G401.6 (cell line): Measurements from ENCODE around the gene NRL.
"Not testable (repeated sequence)": the region's sequence is repeated elsewhere in the genome, so short reads cannot be mapped to it uniquely, and the experiment has no call there.

ENCODE experiments used
- FAIRE-seq: peaks from 2 replicates; lab custom pipeline; 2012; peaks lifted over from hg19 to GRCh38; lab: Jason Lieb, UNC

Gene NRL

GRCh38 chr14:24123424-24124417 is 9.0 kb upstream of the NRL start:
- FAIRE-seq: no peak

DNA sequence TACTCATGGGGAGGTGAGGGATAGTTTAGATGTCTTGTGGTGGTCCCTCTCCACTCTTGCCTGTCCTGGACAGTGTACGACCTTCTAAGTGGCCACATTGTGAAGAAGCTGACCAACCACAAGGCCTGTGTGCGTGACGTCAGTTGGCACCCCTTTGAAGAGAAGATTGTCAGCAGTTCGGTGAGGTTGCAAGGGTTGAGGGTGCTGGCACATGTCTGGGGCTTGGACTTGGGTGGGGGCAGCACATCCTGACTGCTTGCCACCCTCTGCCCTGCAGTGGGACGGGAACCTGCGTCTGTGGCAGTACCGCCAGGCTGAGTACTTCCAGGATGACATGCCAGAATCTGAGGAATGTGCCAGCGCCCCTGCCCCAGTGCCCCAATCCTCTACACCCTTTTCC is 8.1 kb upstream of the NRL start:
- no peak for FAIRE-seq

- no peak for FAIRE-seq
These were observed 7.7 kb upstream of the NRL start for GRCh38 chr14:24122416-24122815.

DNA sequence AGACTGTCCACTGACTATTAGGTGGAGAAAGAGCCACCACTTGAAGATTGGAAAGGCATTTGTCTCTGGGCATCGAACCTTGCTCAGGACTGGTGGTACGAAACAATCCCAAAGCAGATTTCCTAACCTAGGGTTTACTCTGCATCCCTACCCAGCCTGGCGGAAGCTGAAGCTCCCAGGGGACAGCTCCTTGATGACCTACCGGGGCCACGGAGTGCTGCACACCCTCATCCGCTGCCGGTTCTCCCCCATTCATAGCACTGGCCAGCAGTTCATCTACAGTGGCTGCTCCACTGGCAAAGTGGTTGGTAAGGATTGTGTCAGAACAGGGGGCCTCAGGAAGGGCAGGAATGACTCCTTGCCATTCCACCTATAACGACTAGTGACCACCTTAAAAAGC is 6.5 kb upstream of the NRL start:
- FAIRE-seq: no peak

- FAIRE-seq: no peak
These were observed 4.9 kb upstream of the NRL start for GRCh38 chr14:24119691-24120090.

DNA sequence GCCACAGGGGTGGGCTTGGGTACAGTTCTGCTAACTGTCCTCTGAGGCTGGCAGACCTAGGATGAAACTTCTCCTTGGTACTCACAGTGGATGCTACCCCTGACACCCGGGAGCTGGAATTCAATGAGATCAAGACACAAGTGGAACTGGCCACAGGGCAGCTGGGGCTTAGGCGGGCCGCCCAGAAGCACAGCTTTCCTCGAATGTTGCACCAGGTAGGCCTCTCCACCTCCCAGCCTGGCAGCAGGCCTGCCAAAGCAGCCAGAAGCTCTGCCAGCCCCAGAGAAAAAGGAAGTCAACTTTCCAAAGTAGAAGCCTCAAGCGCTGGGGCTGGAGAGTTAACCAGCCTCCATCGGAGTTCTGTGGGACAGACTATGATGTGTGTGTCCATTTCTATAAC is 2.4 kb upstream of the NRL start:
- no peak for FAIRE-seq

DNA sequence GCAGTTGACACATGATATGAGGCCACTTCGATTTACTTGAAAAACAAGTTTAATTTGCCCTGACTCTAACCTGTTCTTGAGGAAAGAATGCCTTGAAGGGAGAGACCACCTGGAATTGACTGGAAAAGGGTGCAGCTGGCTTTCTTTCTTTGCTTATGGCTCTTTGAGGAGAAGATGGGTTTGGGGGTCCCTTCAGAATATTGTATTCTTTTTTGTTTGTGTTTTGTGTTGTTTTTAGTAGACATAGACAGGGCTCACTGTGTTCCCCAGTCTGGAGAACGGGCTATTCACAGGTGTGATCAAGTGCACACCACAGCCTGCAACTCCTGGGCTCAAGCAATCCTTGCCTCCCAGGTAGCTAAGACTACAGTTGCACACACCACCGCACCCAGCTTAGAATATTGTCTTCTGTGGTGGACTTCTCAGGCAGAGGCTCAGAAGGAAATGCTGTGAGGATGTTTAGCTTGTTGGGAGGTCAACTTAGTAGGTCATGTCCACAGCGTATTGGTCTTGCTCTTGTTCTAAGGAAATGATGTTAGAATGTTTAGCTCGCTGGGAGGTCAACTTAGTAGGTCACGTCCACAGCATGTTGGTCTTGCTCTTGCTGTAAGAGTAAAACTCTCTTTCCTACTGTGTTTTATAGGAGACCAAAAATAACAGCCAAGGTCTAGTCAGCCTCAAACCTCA is 1.5 kb upstream of the NRL start:
- FAIRE-seq: no peak

GRCh38 chr14:24115422-24116127 is 826 bp upstream of the NRL start:
- FAIRE-seq: no peak

DNA sequence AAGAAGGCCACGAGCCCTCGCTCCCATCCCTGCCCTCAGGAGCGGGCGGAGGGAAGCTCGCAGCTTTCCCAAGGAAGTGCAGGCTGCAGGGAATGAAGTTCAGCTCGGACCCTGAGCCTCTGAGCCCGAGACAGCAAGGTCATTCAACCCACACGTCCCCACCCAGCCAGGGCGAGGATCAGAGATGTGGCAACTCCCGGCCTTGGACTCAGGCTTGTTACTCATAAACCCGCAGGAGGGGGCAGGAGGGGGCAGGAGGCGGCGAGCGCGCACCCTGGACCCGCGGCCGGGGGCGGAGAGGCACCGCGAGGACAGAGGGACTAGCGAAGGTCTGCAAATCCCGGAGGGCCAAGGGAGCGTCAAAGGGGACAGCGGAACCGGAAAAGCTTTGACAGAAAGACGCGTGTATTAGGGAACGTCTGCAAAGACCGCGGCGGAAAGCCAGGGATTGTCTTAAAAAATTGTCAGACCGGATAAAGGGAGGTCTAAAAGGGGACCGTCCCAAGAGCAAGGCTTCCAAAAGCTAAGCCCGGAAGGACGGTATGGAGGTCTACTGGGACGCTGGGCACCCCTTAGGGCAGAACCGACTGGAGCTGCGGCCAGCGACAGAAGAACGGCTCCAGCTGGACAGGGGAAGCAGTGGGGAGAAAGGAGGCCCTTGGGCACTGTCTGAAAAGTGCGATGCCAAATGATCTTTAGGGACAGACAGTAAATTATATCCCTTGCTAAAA is 783 bp downstream of the NRL start:
- FAIRE-seq: no peak

DNA sequence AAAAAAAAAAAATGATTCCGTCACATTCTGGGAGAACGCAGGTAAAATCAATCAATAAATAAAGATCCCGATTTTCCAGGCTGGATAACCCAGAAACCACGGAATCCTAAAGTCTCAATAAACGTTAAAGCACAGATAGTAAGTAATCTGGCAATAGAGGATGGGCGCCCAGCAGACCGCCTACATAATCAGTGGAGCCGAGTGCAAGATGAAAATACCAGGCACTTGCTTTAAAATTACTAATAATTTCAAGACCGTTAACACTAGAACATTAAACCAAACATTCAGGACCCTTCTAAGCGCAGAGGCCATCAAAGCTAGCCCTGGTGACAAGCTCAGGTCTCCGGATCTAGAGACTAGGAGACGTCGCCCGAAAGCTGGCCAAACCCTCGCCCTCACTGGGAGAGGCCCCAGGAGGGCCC is 1.4 kb downstream of the NRL start:
- no peak for FAIRE-seq

- FAIRE-seq: no peak
These were observed 4.2 kb downstream of the NRL start for GRCh38 chr14:24110523-24110922.

GRCh38 chr14:24110060-24110459 is 4.7 kb downstream of the NRL start:
- no peak for FAIRE-seq

DNA sequence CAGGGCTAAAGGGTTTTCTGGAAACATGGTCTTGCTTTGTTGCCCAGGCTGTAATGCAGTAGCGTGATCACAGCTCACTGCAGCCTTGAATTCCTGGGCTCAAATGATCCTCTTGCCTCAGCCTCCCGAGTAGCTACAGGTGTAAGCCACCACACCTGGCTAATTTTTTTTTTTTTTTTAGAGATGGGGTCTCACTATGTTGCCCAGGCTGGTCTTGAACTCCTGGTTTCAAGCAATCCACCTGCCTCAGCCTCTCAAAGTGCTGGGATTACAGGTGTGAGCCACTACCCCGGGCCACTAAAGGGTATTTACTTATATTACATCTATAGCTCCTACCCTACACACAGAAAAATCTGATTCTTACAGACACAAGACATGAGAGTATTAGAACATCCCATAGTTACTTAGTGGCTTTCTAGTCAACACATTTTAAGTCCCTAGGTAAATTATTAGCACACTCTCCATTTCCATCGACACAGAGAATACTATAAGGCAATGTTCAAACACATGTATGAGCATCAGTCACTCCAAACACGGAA is 6.3 kb downstream of the NRL start:
- no peak for FAIRE-seq

DNA sequence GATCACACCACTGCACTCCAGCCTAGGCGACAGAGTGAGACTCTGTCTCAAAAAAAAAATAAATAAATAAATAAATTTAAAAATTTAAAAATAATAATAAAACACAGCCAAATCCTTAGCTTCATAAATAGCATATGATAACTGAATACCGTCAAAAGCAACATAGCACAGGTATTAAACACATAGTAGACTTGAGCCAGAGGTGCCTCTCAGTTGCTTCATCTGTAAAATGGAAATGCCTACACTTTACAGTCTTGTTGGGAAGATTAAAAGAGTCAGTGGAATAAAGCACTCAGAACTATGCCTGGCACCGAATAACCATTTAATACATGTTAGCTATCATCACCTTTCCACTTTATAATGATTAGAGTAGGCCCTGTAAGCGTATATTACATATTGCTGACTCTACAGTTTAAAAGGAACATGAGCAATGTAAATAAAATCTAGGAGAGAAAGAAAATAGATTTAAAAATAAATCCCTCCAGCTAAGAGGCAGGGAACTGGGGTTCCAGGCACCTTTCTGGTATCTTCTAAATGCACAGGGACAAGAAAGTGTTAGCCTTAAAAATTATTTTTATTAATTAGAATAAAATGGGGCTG is 8.0 kb downstream of the NRL start:
- FAIRE-seq: no peak

- not testable (repeated sequence) for FAIRE-seq
These were observed 9.0 kb downstream of the NRL start for GRCh38 chr14:24105609-24106239.

- no peak for FAIRE-seq
These were observed 11.3 kb downstream of the NRL start for GRCh38 chr14:24103451-24103850.

GRCh38 chr14:24102357-24103048 is 12.2 kb downstream of the NRL start:
- no peak for FAIRE-seq

DNA sequence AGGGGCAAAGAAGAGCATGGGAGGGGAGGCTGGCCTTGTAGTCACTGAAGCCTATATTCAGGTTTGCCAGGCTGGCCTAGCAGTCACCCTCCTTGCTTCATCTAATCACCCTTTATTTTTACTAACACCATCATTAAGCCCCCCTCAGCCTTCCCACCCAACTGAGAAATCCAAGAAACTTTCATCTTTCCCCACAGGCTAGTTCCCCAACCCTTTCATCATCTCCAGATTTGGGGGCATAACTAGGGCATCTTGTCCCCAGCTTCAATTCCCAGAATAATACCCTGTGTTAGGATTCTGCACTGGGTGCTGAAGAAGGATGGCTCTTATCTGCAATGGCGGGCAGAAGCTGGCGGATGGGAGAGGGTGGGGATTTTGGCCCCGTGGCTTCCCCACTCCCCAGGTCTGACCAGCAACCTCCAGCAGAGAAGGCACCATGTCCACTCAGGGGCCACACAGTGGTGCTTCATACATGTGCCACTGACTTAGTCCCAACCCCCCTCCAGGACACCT is 13.7 kb downstream of the NRL start:
- no peak for FAIRE-seq

- FAIRE-seq: no peak
These were observed 14.4 kb downstream of the NRL start for GRCh38 chr14:24100197-24100981.
